OCI-LY3 (cell line): ENCODE results near the gene RERE.

Experiments used
- H2AFZ ChIP-seq: fragments of 200-600, 300-600 bp; shearing (Covaris generic); 2 replicates; pipeline ENCODE4 v1.6.0; 2014; ENCODE audit warnings: antibody characterized with exemption, low read depth, low read length
- H3K27ac ChIP-seq: fragments of 200-600, 300-600 bp; sonication (generic); 2 replicates; pipeline ENCODE4 v1.5.1; 2014; ENCODE audit warnings: mild to moderate bottlenecking, low read length, moderate library complexity, mixed read lengths
- H3K27me3 ChIP-seq: fragments of 200-600, 300-600 bp; sonication (generic); 2 replicates; pipeline ENCODE4 v1.6.1; 2014; ENCODE audit warnings: low read depth, low read length, mixed read lengths
- H3K36me3 ChIP-seq: fragments of 200-600, 300-600 bp; sonication (generic); replicated peaks from 2 replicates; pipeline ENCODE3; 2014; ENCODE audit warnings: low read depth, low read length, mixed read lengths
- H3K4me1 ChIP-seq: fragments of 300-600, 200-600 bp; sonication (generic); 2 replicates; pipeline ENCODE4 v1.6.1; 2014; ENCODE audit warnings: low read length, mixed read lengths
- H3K4me2 ChIP-seq: fragments of 200-600, 300-600 bp; sonication (generic); 2 replicates; pipeline ENCODE4 v1.6.1; 2014; ENCODE audit warnings: low read length, mixed read lengths
- H3K4me3 ChIP-seq: fragments of 300-600, 200-600 bp; sonication (generic); 2 replicates; pipeline ENCODE4 v1.5.1; 2014; ENCODE audit warnings: antibody characterized with exemption, mild to moderate bottlenecking, low read length, moderate library complexity
- H3K79me2 ChIP-seq: fragments of 300-600, 200-600 bp; shearing (Covaris generic); 2 replicates; pipeline ENCODE4 v1.6.1; 2014; ENCODE audit warnings: mild to moderate bottlenecking, low read length, mixed read lengths
- H3K9ac ChIP-seq: fragments of 300-600, 200-600 bp; shearing (Covaris generic); 2 replicates; pipeline ENCODE4 v1.6.0; 2014; ENCODE audit warnings: mild to moderate bottlenecking, low read length, moderate library complexity
- H3K9me3 ChIP-seq: fragments of 200-600, 300-600 bp; shearing (Covaris generic); 2 replicates; pipeline ENCODE4 v1.6.1; 2014; ENCODE audit warnings: low read length, mixed read lengths; ENCODE audit not compliant: insufficient read depth
- H4K20me1 ChIP-seq: fragments of 200-600, 300-600 bp; sonication (generic); 2 replicates; pipeline ENCODE4 v1.6.1; 2016; ENCODE audit warnings: low read length, mixed read lengths; ENCODE audit not compliant: insufficient read depth
- EZH2phosphoT487 ChIP-seq: fragments of 200-600 bp; shearing (Covaris generic); IDR thresholded peaks from 2 replicates; pipeline ENCODE4 v1.6.1; 2018; ENCODE audit warnings: antibody characterized with exemption, mixed run types, low read depth
- TF ChIP-seq, protein P1 (sequence below): fragments of 200-600, 300-600 bp; sonication (generic); IDR thresholded peaks from 2 replicates; pipeline ENCODE4 v1.5.1; 2014; ENCODE audit warnings: antibody characterized with exemption, low read length, low read depth

RERE gene

DNA sequence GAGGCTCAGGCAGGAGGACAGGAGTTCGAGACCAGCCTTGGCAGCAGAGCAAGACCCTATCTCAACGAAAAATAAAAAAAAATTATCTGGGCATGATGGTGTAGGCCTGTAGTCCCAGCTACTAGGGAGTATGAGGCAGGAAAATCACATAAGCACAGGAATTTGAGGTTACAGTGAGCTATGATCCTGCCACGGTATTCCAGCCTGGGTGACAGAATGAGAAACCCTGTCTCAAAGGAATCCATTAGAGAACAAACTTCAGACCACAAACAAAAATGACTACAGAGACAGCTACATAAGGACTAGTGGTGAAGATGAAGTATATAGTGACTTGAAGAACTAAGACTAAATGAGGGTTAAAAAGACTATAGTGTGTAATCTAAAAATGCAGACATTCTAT lies 233.1 kb downstream of the RERE start:
- TF ChIP-seq, protein P1, sequence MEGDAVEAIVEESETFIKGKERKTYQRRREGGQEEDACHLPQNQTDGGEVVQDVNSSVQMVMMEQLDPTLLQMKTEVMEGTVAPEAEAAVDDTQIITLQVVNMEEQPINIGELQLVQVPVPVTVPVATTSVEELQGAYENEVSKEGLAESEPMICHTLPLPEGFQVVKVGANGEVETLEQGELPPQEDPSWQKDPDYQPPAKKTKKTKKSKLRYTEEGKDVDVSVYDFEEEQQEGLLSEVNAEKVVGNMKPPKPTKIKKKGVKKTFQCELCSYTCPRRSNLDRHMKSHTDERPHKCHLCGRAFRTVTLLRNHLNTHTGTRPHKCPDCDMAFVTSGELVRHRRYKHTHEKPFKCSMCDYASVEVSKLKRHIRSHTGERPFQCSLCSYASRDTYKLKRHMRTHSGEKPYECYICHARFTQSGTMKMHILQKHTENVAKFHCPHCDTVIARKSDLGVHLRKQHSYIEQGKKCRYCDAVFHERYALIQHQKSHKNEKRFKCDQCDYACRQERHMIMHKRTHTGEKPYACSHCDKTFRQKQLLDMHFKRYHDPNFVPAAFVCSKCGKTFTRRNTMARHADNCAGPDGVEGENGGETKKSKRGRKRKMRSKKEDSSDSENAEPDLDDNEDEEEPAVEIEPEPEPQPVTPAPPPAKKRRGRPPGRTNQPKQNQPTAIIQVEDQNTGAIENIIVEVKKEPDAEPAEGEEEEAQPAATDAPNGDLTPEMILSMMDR: no peak
- TF ChIP-seq EZH2phosphoT487: no peak
- peaks cover 10% of the 10 kb centered on the region for H3K4me1 ChIP-seq
- no peaks in the 10 kb centered on the region for H3K9me3 ChIP-seq
- H3K36me3 ChIP-seq: no peaks in the 10 kb centered on the region
- H2AFZ ChIP-seq: no peak overlapping the region
- no peaks in the 10 kb centered on the region for H3K79me2 ChIP-seq
- H3K27me3 ChIP-seq: no peaks in the 10 kb centered on the region
- H3K4me3 ChIP-seq: no peak overlapping the region
- H3K4me2 ChIP-seq: no peak overlapping the region
- 0 out of 2 replicates have a peak, but pooled peaks cover 3% of the 10 kb centered on the region for H4K20me1 ChIP-seq
- no peak overlapping the region for H3K27ac ChIP-seq
- no peak overlapping the region for H3K9ac ChIP-seq

DNA sequence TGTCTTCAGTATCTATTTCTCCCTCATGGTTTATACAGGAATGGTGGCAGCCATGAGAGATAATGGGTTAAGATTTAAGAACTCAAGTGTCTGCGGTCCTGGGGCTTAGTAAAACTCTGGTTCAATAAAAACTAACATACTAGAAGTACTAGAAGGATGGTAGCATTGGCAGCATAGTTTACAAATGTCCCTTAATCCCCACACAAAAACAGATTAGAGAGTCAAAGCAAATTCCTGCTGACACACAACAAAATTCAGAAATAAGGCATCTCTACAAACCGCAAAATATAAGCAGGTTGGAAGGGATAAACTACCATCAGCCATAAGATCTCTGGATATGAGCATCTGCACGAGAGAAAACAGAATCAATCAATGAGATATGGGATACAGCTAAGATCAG lies 234.4 kb downstream of the RERE start:
- TF ChIP-seq, protein P1: no peak
- no peak for TF ChIP-seq EZH2phosphoT487
- Histone ChIP-seq H3K27me3 (no peaks in the 10 kb centered on the region), H4K20me1 (0 out of 2 replicates have a peak, but pooled peaks cover 3% of the 10 kb centered on the region), H3K4me3 (no peak overlapping the region), H3K4me2 (no peak overlapping the region), H3K4me1 (peaks cover 7% of the 10 kb centered on the region), H3K36me3 (no peaks in the 10 kb centered on the region), H3K9ac (no peak overlapping the region), H2AFZ (no peak overlapping the region), H3K79me2 (no peaks in the 10 kb centered on the region), H3K9me3 (no peaks in the 10 kb centered on the region), H3K27ac (no peak overlapping the region)

DNA sequence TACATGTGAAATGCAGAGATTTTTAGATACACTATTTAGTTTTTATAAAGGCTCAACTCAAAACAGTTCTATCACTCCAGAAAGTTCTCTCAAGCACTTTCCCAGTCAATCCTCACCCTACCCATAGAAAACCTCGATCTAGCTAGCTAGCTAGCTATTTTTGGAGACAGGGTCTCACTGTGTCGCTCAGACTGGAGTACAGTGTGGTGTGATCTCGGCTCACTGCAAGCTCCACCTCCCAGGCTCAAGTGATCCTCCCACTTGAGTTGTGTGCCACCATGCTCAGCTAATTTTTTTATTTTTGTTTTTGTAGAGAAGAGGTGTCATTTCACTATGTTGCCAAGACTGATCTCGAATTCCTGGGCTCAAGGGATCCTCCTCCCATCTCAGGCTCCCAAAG lies 236.9 kb downstream of the RERE start:
- H2AFZ ChIP-seq: no peak overlapping the region
- H3K9ac ChIP-seq: no peak overlapping the region
- H4K20me1 ChIP-seq: no peaks in the 10 kb centered on the region
- no peaks in the 10 kb centered on the region for H3K27me3 ChIP-seq
- no peaks in the 10 kb centered on the region for H3K79me2 ChIP-seq
- no peak for TF ChIP-seq EZH2phosphoT487
- TF ChIP-seq, protein P1: no peak
- H3K4me1 ChIP-seq: 0 out of 2 replicates have a peak, but pooled peaks cover 4% of the 10 kb centered on the region
- H3K4me2 ChIP-seq: 0 out of 2 replicates have a peak overlapping the region, but pooled peaks have one; percentile 5
- H3K27ac ChIP-seq: no peak overlapping the region
- no peaks in the 10 kb centered on the region for H3K9me3 ChIP-seq
- H3K4me3 ChIP-seq: no peak overlapping the region
- no peaks in the 10 kb centered on the region for H3K36me3 ChIP-seq

DNA sequence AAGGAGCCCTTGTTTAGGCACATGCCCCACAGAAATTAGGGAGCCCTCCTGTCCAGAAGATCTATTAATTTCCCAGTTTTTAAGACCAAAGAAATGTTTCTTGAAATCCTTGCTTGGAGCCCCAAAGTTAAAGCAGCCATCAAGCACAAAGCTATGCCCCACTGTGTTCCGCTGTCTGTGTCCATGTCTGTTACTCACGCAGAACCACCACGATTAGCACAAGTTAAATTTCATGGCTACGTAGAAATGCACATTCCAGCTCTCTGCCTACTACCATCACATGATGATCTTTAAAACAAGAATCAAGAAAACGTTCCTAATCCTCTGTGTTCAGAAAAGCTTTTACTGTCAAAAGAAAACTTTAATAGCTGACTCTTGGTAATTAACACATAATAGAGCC lies 238.5 kb downstream of the RERE start:
- Histone ChIP-seq H3K9me3 (no peaks in the 10 kb centered on the region), H3K27ac (no peak overlapping the region)

More for the DNA sequence above, 238.5 kb downstream of the RERE start:
- H3K79me2 ChIP-seq: no peaks in the 10 kb centered on the region
- H3K27me3 ChIP-seq: no peaks in the 10 kb centered on the region
- H3K36me3 ChIP-seq: no peaks in the 10 kb centered on the region
- H3K4me1 ChIP-seq: 0 out of 2 replicates have a peak, but pooled peaks cover 4% of the 10 kb centered on the region
- no peaks in the 10 kb centered on the region for H4K20me1 ChIP-seq
- TF ChIP-seq, protein P1: no peak
- TF ChIP-seq EZH2phosphoT487: no peak
- H2AFZ ChIP-seq: no peak overlapping the region
- H3K4me2 ChIP-seq: no peak overlapping the region
- H3K9ac ChIP-seq: no peak overlapping the region
- no peak overlapping the region for H3K4me3 ChIP-seq
